ENCODE measurements around the gene MRAP. TPM values are rescaled to one million over a fixed set of nuclear protein-coding genes. Genes with fewer than 3 reads are reported as not detected.

MRAP gene
- total and polyA plus RNA-seq, 10 of the 15 experiments (the other 5 are each of a cell fraction or from before 2014, with no cell fraction given) = 0.34 to 1.2 TPM; not detected in 8

- BruUV-seq (replicated peaks) = no TSS peak
- H2AFZ ChIP-seq (ENCODE audit: control insufficient read depth, low read depth, low read length) = no peak overlapping the region
- no peak overlapping the region for H3K4me2 ChIP-seq (ENCODE audit: control insufficient read depth, insufficient read depth)
- SMC1A ChIA-PET (ENCODE audit: uncharacterized antibody, unreplicated experiment) = no interaction called here
- POLR2A ChIA-PET = no interaction called here
- intact Hi-C loops (cut with micrococcal nuclease; ENCODE audit: unreplicated experiment) (no loop called here), in situ Hi-C loops (cut with MboI) (no loop called here)
- ATAC-seq = no peak
- RAD21 ChIA-PET (ENCODE audit: unreplicated experiment) = no interaction called here
- H3K27me3 ChIP-seq (replicated peaks in 1 of 2; ENCODE audit: control insufficient read depth in 2 of 2, insufficient read depth in 2 of 2, low read length in 1 of 2) = no peaks in the 10 kb centered on the region
- no peak overlapping the region for H3K4me3 ChIP-seq
- TF ChIP-seq, protein P1, sequence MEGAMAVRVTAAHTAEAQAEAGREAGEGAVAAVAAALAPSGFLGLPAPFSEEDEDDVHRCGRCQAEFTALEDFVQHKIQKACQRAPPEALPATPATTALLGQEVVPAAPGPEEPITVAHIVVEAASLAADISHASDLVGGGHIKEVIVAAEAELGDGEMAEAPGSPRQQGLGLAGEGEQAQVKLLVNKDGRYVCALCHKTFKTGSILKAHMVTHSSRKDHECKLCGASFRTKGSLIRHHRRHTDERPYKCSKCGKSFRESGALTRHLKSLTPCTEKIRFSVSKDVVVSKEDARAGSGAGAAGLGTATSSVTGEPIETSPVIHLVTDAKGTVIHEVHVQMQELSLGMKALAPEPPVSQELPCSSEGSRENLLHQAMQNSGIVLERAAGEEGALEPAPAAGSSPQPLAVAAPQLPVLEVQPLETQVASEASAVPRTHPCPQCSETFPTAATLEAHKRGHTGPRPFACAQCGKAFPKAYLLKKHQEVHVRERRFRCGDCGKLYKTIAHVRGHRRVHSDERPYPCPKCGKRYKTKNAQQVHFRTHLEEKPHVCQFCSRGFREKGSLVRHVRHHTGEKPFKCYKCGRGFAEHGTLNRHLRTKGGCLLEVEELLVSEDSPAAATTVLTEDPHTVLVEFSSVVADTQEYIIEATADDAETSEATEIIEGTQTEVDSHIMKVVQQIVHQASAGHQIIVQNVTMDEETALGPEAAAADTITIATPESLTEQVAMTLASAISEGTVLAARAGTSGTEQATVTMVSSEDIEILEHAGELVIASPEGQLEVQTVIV (IDR thresholded peaks at IDR 0.05; ENCODE audit: borderline replicate concordance, partially characterized antibody) = no peak
- 0 out of 2 replicates have a peak, but pooled peaks have one; percentile 17 for TF ChIP-seq RUNX3 (IDR thresholded peaks at IDR 0.05; ENCODE audit: low read length)
- H3K36me3 ChIP-seq (ENCODE audit: control insufficient read depth in 2 of 2, insufficient read depth in 2 of 2, low read length in 1 of 2) = no peaks in the 10 kb centered on the region; a peak in 1 of 4 replicates
- DNase-seq (ENCODE audit: low read depth, low spot score) = no peak
- H3K4me1 ChIP-seq (ENCODE audit: control insufficient read depth, insufficient read depth, low read length) = peaks cover 5% of the 10 kb centered on the region; the same call in 1 of the 2 replicates
- CTCF ChIA-PET = no interaction called here
- H3K9ac ChIP-seq (ENCODE audit: control insufficient read depth, insufficient read depth, low read length) = no peak overlapping the region
- no peaks in the 10 kb centered on the region for H3K9me3 ChIP-seq (replicated peaks; ENCODE audit: control insufficient read depth, insufficient read depth, low read length)
- no peak for FAIRE-seq
- H4K20me1 ChIP-seq (ENCODE audit: control insufficient read depth, insufficient read depth) = no peaks in the 10 kb centered on the region
- no peak overlapping the region for H3K27ac ChIP-seq (ENCODE audit: control insufficient read depth, insufficient read depth)
- peaks cover 14% of the 10 kb centered on the region for H3K79me2 ChIP-seq (ENCODE audit: control insufficient read depth, insufficient read depth, low read length)
- WGBS (ENCODE audit: insufficient coverage, insufficient replicate concordance, low lambda C conversion rate, missing lambda C conversion rate) = 89% methylated on average over 7 of the region's 7 CpGs
Measured at GRCh38 chr21:32281531-32281930, 17.1 kb upstream of the MRAP start.

DNA sequence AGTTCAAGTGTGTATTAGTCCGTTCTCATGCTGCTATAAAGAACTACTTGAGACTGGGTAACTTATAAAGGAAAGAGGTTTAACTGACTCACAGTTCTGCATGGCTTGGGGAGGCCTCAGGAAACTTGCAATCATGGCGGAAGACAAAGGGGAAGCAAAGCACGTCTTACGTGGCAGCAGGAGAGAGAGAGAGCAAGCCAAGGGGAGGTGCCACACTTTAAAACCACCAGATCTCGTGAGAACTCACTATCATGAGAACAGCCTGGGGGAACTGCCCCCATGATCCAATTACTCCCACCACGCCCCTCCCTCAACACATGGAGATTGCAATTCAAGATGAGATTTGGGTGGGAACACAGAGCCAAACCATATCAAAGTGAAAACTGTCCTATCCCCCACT, 15.7 kb upstream of the MRAP start:
- no peak overlapping the region for H3K4me3 ChIP-seq
- DNase-seq (ENCODE audit: low read depth, low spot score) = no peak
- RAD21 ChIA-PET (ENCODE audit: unreplicated experiment) = no interaction called here
- TF ChIP-seq TCF3 (IDR thresholded peaks at IDR 0.05; ENCODE audit: borderline replicate concordance, insufficient read depth, low read depth, low read length) = no peak
- TF ChIP-seq ZBED1 (IDR thresholded peaks at IDR 0.05; ENCODE audit: borderline replicate concordance) = no peak
- no peak overlapping the region for H3K9ac ChIP-seq (ENCODE audit: control insufficient read depth, insufficient read depth, low read length)
- H3K27me3 ChIP-seq (replicated peaks in 1 of 2; ENCODE audit: control insufficient read depth in 2 of 2, insufficient read depth in 2 of 2, low read length in 1 of 2) = no peaks in the 10 kb centered on the region
- H3K79me2 ChIP-seq (ENCODE audit: control insufficient read depth, insufficient read depth, low read length) = peaks cover 12% of the 10 kb centered on the region
- BruUV-seq (replicated peaks) = no TSS peak
- no peak overlapping the region for H3K4me2 ChIP-seq (ENCODE audit: control insufficient read depth, insufficient read depth)
- POLR2A ChIA-PET = no interaction called here
- no peaks in the 10 kb centered on the region for H4K20me1 ChIP-seq (ENCODE audit: control insufficient read depth, insufficient read depth)
- FAIRE-seq = no peak
- SMC1A ChIA-PET (ENCODE audit: uncharacterized antibody, unreplicated experiment) = no interaction called here
- no peak overlapping the region for H2AFZ ChIP-seq (ENCODE audit: control insufficient read depth, low read depth, low read length)
- no peaks in the 10 kb centered on the region for H3K9me3 ChIP-seq (replicated peaks; ENCODE audit: control insufficient read depth, insufficient read depth, low read length)
- H3K4me1 ChIP-seq (ENCODE audit: control insufficient read depth, insufficient read depth, low read length) = peaks cover 5% of the 10 kb centered on the region; the same call in 1 of the 2 replicates
- H3K36me3 ChIP-seq (ENCODE audit: control insufficient read depth in 2 of 2, insufficient read depth in 2 of 2, low read length in 1 of 2) = no peaks in the 10 kb centered on the region; a peak in 1 of 4 replicates
- 90% methylated on average over 6 of the region's 6 CpGs for WGBS (ENCODE audit: insufficient coverage, insufficient replicate concordance, low lambda C conversion rate, missing lambda C conversion rate)
- CTCF ChIA-PET = no interaction called here
- in situ Hi-C loops (cut with MboI) = no loop called here
- ATAC-seq = no peak
- no peak overlapping the region for H3K27ac ChIP-seq (ENCODE audit: control insufficient read depth, insufficient read depth)
- intact Hi-C loops (cut with micrococcal nuclease; ENCODE audit: unreplicated experiment) = no loop called here
